GM19328 (cell line): ENCODE results near the gene FFAR4.

ENCODE experiments used
- ATAC-seq: cut with Tn5 transposase; IDR thresholded peaks from one replicate; pipeline ENCODE4 v1.9.1; 2021; ENCODE audit warnings: mild to moderate bottlenecking, moderate library complexity; ENCODE audit not compliant: unreplicated experiment

Gene FFAR4

GRCh38 chr10:93570383-93570782 is 3.9 kb downstream of the FFAR4 start:
- no peak for ATAC-seq

GRCh38 chr10:93572606-93573005 is 6.1 kb downstream of the FFAR4 start:
- no peak for ATAC-seq

- no peak for ATAC-seq
These were observed 6.8 kb downstream of the FFAR4 start for GRCh38 chr10:93573051-93573909.

- ATAC-seq = no peak
These were observed 7.5 kb downstream of the FFAR4 start for GRCh38 chr10:93573924-93574323.

GRCh38 chr10:93576888-93577287 is 10.4 kb downstream of the FFAR4 start:
- no peak for ATAC-seq

- no peak for ATAC-seq
These were observed 11.1 kb downstream of the FFAR4 start for GRCh38 chr10:93577565-93577964.

GRCh38 chr10:93579089-93579488 is 12.6 kb downstream of the FFAR4 start:
- ATAC-seq = no peak

GRCh38 chr10:93579985-93580711 is 13.7 kb downstream of the FFAR4 start:
- ATAC-seq = no peak

- ATAC-seq = no peak
These were observed 14.4 kb downstream of the FFAR4 start for GRCh38 chr10:93580828-93581227.

- ATAC-seq = no peak
These were observed 18.0 kb downstream of the FFAR4 start for GRCh38 chr10:93584445-93584844.

- ATAC-seq = no peak
These were observed 23.4 kb downstream of the FFAR4 start for GRCh38 chr10:93589648-93590562.

GRCh38 chr10:93590638-93591037 is 24.2 kb downstream of the FFAR4 start:
- no peak for ATAC-seq

- ATAC-seq = no peak
These were observed 24.8 kb downstream of the FFAR4 start for GRCh38 chr10:93591065-93591808.

GRCh38 chr10:93593254-93593653 is 26.8 kb downstream of the FFAR4 start:
- no peak for ATAC-seq

GRCh38 chr10:93593749-93594148 is 27.3 kb downstream of the FFAR4 start:
- no peak for ATAC-seq

- ATAC-seq = no peak
These were observed 28.1 kb downstream of the FFAR4 start for GRCh38 chr10:93594518-93594917.

GRCh38 chr10:93595378-93596161 is 29.1 kb downstream of the FFAR4 start:
- no peak for ATAC-seq

- no peak for ATAC-seq
These were observed 30.1 kb downstream of the FFAR4 start for GRCh38 chr10:93596539-93596938.

- no peak for ATAC-seq
These were observed 30.7 kb downstream of the FFAR4 start for GRCh38 chr10:93597075-93597599.
